ENCODE data around the gene KCNN2. TPM values are rescaled to one million over a fixed set of nuclear protein-coding genes. Genes with fewer than 3 reads are reported as not detected.

KCNN2 gene
- total RNA-seq, 1 donor from 2014 or later: 2.3 TPM

- no peak overlapping the region for H3K4me3 Mint-ChIP-seq (ENCODE audit: unreplicated experiment)
- no peaks in the 10 kb centered on the region for H3K9me3 Mint-ChIP-seq (ENCODE audit: unreplicated experiment)
- H3K4me1 Mint-ChIP-seq (ENCODE audit: low read depth, unreplicated experiment): no peaks in the 10 kb centered on the region
- no peak overlapping the region for H3K27ac Mint-ChIP-seq (ENCODE audit: unreplicated experiment)
- H3K27me3 Mint-ChIP-seq (ENCODE audit: unreplicated experiment): no peaks in the 10 kb centered on the region
- no peak for DNase-seq
- H3K36me3 Mint-ChIP-seq (ENCODE audit: unreplicated experiment): no peaks in the 10 kb centered on the region
- no peak for TF ChIP-seq CTCF (IDR thresholded peaks at IDR 0.05; ENCODE audit: partially characterized antibody, unreplicated experiment)
Observed at GRCh38 chr5:114387433-114387832, 25.6 kb downstream of the KCNN2 start.

- no peaks in the 10 kb centered on the region for H3K27me3 Mint-ChIP-seq (ENCODE audit: unreplicated experiment)
- no peak for TF ChIP-seq CTCF (IDR thresholded peaks at IDR 0.05; ENCODE audit: partially characterized antibody, unreplicated experiment)
- no peaks in the 10 kb centered on the region for H3K36me3 Mint-ChIP-seq (ENCODE audit: unreplicated experiment)
- H3K9me3 Mint-ChIP-seq (ENCODE audit: unreplicated experiment): no peaks in the 10 kb centered on the region
- DNase-seq: no peak
- no peak overlapping the region for H3K4me3 Mint-ChIP-seq (ENCODE audit: unreplicated experiment)
- H3K27ac Mint-ChIP-seq (ENCODE audit: unreplicated experiment): no peak overlapping the region
- no peaks in the 10 kb centered on the region for H3K4me1 Mint-ChIP-seq (ENCODE audit: low read depth, unreplicated experiment)
Observed at GRCh38 chr5:114390431-114390830, 28.6 kb downstream of the KCNN2 start.

DNA sequence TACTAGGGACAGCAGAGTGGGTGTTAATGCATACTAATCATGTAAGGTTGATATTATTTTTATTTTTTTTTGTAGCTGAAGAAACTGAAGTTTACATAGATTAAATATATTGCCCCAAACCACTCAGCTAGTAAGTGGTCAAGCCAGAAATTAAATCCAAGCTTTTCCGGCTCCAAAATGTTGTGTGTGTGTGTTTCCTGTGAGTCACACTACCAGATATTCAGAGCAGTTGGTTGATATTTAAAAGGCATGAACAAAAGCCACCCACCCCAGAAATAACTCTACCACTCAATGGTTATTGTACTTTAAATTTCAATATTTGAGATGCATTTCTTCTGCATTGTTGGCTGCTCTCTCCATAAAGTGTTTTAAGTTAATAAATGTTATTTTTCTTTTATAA, 29.5 kb downstream of the KCNN2 start:
- no peak overlapping the region for H3K27ac Mint-ChIP-seq (ENCODE audit: unreplicated experiment)
- no peaks in the 10 kb centered on the region for H3K4me1 Mint-ChIP-seq (ENCODE audit: low read depth, unreplicated experiment)
- no peak overlapping the region for H3K4me3 Mint-ChIP-seq (ENCODE audit: unreplicated experiment)
- H3K9me3 Mint-ChIP-seq (ENCODE audit: unreplicated experiment): no peaks in the 10 kb centered on the region
- no peak for DNase-seq
- no peaks in the 10 kb centered on the region for H3K36me3 Mint-ChIP-seq (ENCODE audit: unreplicated experiment)
- no peaks in the 10 kb centered on the region for H3K27me3 Mint-ChIP-seq (ENCODE audit: unreplicated experiment)
- TF ChIP-seq CTCF (IDR thresholded peaks at IDR 0.05; ENCODE audit: partially characterized antibody, unreplicated experiment): no peak

GRCh38 chr5:114393159-114393558, 31.3 kb downstream of the KCNN2 start:
- Mint-ChIP-seq H3K9me3 (ENCODE audit: unreplicated experiment) (peaks cover under 1% of the 10 kb centered on the region), H3K4me1 (ENCODE audit: low read depth, unreplicated experiment) (no peaks in the 10 kb centered on the region), H3K27me3 (ENCODE audit: unreplicated experiment) (no peaks in the 10 kb centered on the region), H3K36me3 (ENCODE audit: unreplicated experiment) (peaks cover under 1% of the 10 kb centered on the region), H3K27ac (ENCODE audit: unreplicated experiment) (no peak overlapping the region), H3K4me3 (ENCODE audit: unreplicated experiment) (no peak overlapping the region)
- no peak for DNase-seq
- no peak for TF ChIP-seq CTCF (IDR thresholded peaks at IDR 0.05; ENCODE audit: partially characterized antibody, unreplicated experiment)

GRCh38 chr5:114402206-114402605, 40.3 kb downstream of the KCNN2 start:
- Mint-ChIP-seq H3K27me3 (ENCODE audit: unreplicated experiment) (no peaks in the 10 kb centered on the region), H3K4me1 (ENCODE audit: low read depth, unreplicated experiment) (no peaks in the 10 kb centered on the region), H3K27ac (ENCODE audit: unreplicated experiment) (no peak overlapping the region), H3K36me3 (ENCODE audit: unreplicated experiment) (peaks cover 10% of the 10 kb centered on the region), H3K4me3 (ENCODE audit: unreplicated experiment) (no peak overlapping the region), H3K9me3 (ENCODE audit: unreplicated experiment) (peaks cover 6% of the 10 kb centered on the region)
- no peak for DNase-seq
- no peak for TF ChIP-seq CTCF (IDR thresholded peaks at IDR 0.05; ENCODE audit: partially characterized antibody, unreplicated experiment)

All from glutamatergic neuron (in vitro differentiated cells).